Muscle layer of colon (tissue), 2 donors: ENCODE measurements around the gene MUSTN1.

ENCODE experiments used
- H3K27ac ChIP-seq: one replicate; pipeline ENCODE4 v1.7.0; 2013; ENCODE audit warnings: low read depth, mild to moderate bottlenecking, low read length, moderate library complexity
- H3K27me3 ChIP-seq, 2 donors: one replicate each; pipeline ENCODE4 v1.7.0; 2013; ENCODE audit warnings: low read length in 2 of 2, mild to moderate bottlenecking in 2 of 2; ENCODE audit not compliant: insufficient read depth in 2 of 2, control insufficient read depth in 1 of 2
- H3K36me3 ChIP-seq: one replicate; pipeline ENCODE4 v1.7.0; 2013; ENCODE audit warnings: mild to moderate bottlenecking, low read length; ENCODE audit not compliant: insufficient read depth
- H3K4me1 ChIP-seq: one replicate; pipeline ENCODE4 v1.7.0; 2013; ENCODE audit warnings: mild to moderate bottlenecking, low read length; ENCODE audit not compliant: insufficient read depth
- H3K4me3 ChIP-seq, 2 donors: one replicate each; pipeline ENCODE4 v1.7.0; 2013; ENCODE audit warnings: low read length in 2 of 2, low read depth in 1 of 2, mild to moderate bottlenecking in 1 of 2, moderate library complexity in 1 of 2
- H3K9ac ChIP-seq: one replicate; pipeline ENCODE4 v1.7.0; 2013; ENCODE audit warnings: low read length
- H3K9me3 ChIP-seq: one replicate; pipeline ENCODE4 v1.7.0; 2013; ENCODE audit warnings: mild to moderate bottlenecking, low read length
- donor health status: abdominal sarcoma.
- donor health status: Adenocarcinoma of cecum.

MUSTN1 gene

GRCh38 chr3:52842424-52842823 lies 7.6 kb upstream of the MUSTN1 start:
- H3K4me1 ChIP-seq, result peaks cover 23% of the 10 kb centered on the region

GRCh38 chr3:52841981-52842340 lies 7.1 kb upstream of the MUSTN1 start:
- no peaks in the 10 kb centered on the region for H3K9me3 ChIP-seq
- H3K27ac ChIP-seq, result no peak overlapping the region
- peaks cover 23% of the 10 kb centered on the region for H3K4me1 ChIP-seq
- no peak overlapping the region for H3K9ac ChIP-seq
- no peak overlapping the region for H3K4me3 ChIP-seq
- H3K36me3 ChIP-seq, result peaks cover 41% of the 10 kb centered on the region
- H3K27me3 ChIP-seq, result no peaks in the 10 kb centered on the region

More at GRCh38 chr3:52842424-52842823, 7.6 kb upstream of the MUSTN1 start:
- Histone ChIP-seq H3K9me3 (no peaks in the 10 kb centered on the region), H3K27ac (no peak overlapping the region), H3K27me3 (no peaks in the 10 kb centered on the region), H3K36me3 (peaks cover 41% of the 10 kb centered on the region), H3K9ac (no peak overlapping the region), H3K4me3 (no peak overlapping the region)

GRCh38 chr3:52841211-52841980 lies 6.6 kb upstream of the MUSTN1 start:
- no peaks in the 10 kb centered on the region for H3K27me3 ChIP-seq
- no peak overlapping the region for H3K9ac ChIP-seq
- H3K36me3 ChIP-seq, result peaks cover 41% of the 10 kb centered on the region
- no peaks in the 10 kb centered on the region for H3K9me3 ChIP-seq
- H3K27ac ChIP-seq, result no peak overlapping the region
- peaks cover 22% of the 10 kb centered on the region for H3K4me1 ChIP-seq
- H3K4me3 ChIP-seq, result no peak overlapping the region

GRCh38 chr3:52839892-52840545 lies 5.2 kb upstream of the MUSTN1 start:
- Histone ChIP-seq H3K9ac (no peak overlapping the region), H3K36me3 (peaks cover 41% of the 10 kb centered on the region), H3K4me1 (peaks cover 8% of the 10 kb centered on the region), H3K9me3 (no peaks in the 10 kb centered on the region), H3K27me3 (no peaks in the 10 kb centered on the region), H3K4me3 (no peak overlapping the region), H3K27ac (no peak overlapping the region)

- no peak overlapping the region for H3K9ac ChIP-seq
- H3K4me1 ChIP-seq, result peaks cover under 1% of the 10 kb centered on the region
- H3K27me3 ChIP-seq, result no peaks in the 10 kb centered on the region
- peaks cover 41% of the 10 kb centered on the region for H3K36me3 ChIP-seq
- H3K27ac ChIP-seq, result no peak overlapping the region
- H3K4me3 ChIP-seq, result no peak overlapping the region
- H3K9me3 ChIP-seq, result no peaks in the 10 kb centered on the region
Measured at GRCh38 chr3:52839268-52839575, 4.4 kb upstream of the MUSTN1 start.

GRCh38 chr3:52838561-52839267 lies 3.9 kb upstream of the MUSTN1 start:
- Histone ChIP-seq H3K4me3 (no peak overlapping the region), H3K9ac (no peak overlapping the region), H3K9me3 (no peaks in the 10 kb centered on the region), H3K4me1 (no peaks in the 10 kb centered on the region), H3K27ac (no peak overlapping the region), H3K27me3 (no peaks in the 10 kb centered on the region), H3K36me3 (peaks cover 41% of the 10 kb centered on the region)

- no peak overlapping the region for H3K4me3 ChIP-seq
- H3K27me3 ChIP-seq, result no peaks in the 10 kb centered on the region
- peaks cover 3% of the 10 kb centered on the region for H3K4me1 ChIP-seq
- no peak overlapping the region for H3K27ac ChIP-seq
- H3K9me3 ChIP-seq, result no peaks in the 10 kb centered on the region
- peaks cover 28% of the 10 kb centered on the region for H3K36me3 ChIP-seq
- no peak overlapping the region for H3K9ac ChIP-seq
Measured at GRCh38 chr3:52836986-52837385, 2.2 kb upstream of the MUSTN1 start.

- no peak overlapping the region for H3K4me3 ChIP-seq
- H3K36me3 ChIP-seq, result peaks cover 22% of the 10 kb centered on the region
- H3K27me3 ChIP-seq, result no peaks in the 10 kb centered on the region
- H3K9me3 ChIP-seq, result no peaks in the 10 kb centered on the region
- H3K4me1 ChIP-seq, result peaks cover 8% of the 10 kb centered on the region
- no peak overlapping the region for H3K9ac ChIP-seq
- H3K27ac ChIP-seq, result no peak overlapping the region
Measured at GRCh38 chr3:52836471-52836845, 1.6 kb upstream of the MUSTN1 start.

GRCh38 chr3:52835766-52836470 lies 1.1 kb upstream of the MUSTN1 start:
- Histone ChIP-seq H3K27ac (no peak overlapping the region), H3K4me1 (peaks cover 13% of the 10 kb centered on the region), H3K9me3 (no peaks in the 10 kb centered on the region), H3K4me3 (no peak overlapping the region), H3K27me3 (no peaks in the 10 kb centered on the region), H3K9ac (no peak overlapping the region), H3K36me3 (peaks cover 17% of the 10 kb centered on the region)

- Histone ChIP-seq H3K27ac (no peak overlapping the region), H3K9me3 (no peaks in the 10 kb centered on the region), H3K4me3 (no peak overlapping the region), H3K36me3 (peaks cover 2% of the 10 kb centered on the region), H3K4me1 (peaks cover 13% of the 10 kb centered on the region), H3K27me3 (no peaks in the 10 kb centered on the region), H3K9ac (no peak overlapping the region)
Measured at GRCh38 chr3:52833202-52833601, 1.6 kb downstream of the MUSTN1 start.

GRCh38 chr3:52831500-52832301 lies 3.1 kb downstream of the MUSTN1 start:
- H3K9me3 ChIP-seq, result no peaks in the 10 kb centered on the region
- H3K27ac ChIP-seq, result no peak overlapping the region
- no peak overlapping the region for H3K9ac ChIP-seq
- H3K4me3 ChIP-seq, result no peak overlapping the region
- no peaks in the 10 kb centered on the region for H3K36me3 ChIP-seq
- peaks cover 13% of the 10 kb centered on the region for H3K4me1 ChIP-seq
- H3K27me3 ChIP-seq, result no peaks in the 10 kb centered on the region
